HG03378 (cell line): ENCODE data around the gene CHRNB4.

Experiments
- ATAC-seq: cut with Tn5 transposase; IDR thresholded peaks from one replicate; pipeline ENCODE4 v1.9.1; 2021; ENCODE audit warnings: mild to moderate bottlenecking, moderate library complexity; ENCODE audit not compliant: unreplicated experiment

The CHRNB4 gene

DNA sequence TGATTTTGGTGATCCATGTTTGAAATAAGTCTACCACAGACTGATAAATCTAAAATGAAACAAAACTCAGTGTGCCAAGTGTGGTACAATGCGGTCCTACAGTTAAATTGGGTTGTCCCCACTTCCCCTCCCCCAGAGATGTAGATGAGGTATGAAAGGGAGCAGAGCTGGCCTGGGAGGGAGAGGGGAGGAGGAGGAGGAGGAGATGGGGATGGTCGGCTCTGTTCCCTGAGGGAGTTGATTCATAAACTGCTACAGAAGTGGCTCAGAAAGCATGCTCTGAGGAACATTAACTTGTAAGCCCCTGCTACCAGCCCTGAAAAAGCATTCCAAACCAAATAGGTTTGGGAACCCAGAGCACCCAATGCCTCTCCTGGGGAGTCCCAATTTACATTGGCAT lies 28.0 kb upstream of the CHRNB4 start:
- no peak for ATAC-seq

DNA sequence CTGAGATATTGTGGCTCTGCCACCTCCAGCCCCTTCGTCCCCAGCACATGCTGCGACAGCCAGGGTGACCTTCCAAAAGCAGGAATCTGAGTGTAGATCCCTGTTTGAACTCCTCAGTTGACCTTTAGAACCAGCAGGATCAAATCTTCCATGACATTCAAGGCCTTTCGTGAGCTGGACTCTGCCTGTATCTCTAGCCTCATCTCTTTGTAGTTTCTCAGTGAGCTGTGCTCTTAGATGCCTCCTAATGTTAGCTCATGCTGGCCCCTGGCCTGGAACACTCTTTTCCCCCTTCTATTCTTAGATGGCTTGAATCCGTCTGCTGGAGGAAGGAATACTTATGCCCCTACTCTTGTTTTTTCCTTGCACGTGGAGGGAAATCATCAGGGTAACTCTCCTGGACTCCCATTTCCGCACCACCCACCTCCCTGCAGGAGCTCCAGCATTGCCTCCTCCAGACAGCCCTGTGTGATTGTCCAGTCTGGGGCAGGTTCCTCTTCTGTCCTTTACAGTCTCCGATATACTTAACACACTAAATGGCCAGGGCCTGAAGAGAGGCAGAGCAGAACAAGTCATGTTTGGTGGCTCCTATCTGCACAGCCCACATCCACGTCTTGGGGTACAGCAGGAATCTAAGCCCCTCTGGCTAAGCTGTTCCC lies 26.7 kb upstream of the CHRNB4 start:
- no peak for ATAC-seq

DNA sequence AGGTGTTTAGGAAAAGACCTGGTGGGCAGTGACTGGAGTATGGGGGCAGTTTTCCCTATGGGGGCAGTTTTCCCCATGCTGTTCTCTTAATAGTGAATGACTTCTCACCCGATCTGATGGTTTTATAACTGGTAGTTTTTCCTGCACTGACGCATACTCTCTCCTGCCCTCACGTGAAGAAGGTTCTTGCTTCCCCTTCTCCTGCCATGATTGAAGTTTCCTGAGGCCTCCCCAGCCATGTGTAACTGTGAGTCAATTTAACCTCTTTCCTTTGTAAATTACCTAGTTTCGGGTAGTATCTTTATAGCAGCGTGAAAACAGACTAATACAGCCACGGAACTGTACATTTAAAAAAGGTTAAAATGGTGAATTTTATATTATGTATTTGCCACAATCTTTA lies 25.0 kb upstream of the CHRNB4 start:
- ATAC-seq = no peak

DNA sequence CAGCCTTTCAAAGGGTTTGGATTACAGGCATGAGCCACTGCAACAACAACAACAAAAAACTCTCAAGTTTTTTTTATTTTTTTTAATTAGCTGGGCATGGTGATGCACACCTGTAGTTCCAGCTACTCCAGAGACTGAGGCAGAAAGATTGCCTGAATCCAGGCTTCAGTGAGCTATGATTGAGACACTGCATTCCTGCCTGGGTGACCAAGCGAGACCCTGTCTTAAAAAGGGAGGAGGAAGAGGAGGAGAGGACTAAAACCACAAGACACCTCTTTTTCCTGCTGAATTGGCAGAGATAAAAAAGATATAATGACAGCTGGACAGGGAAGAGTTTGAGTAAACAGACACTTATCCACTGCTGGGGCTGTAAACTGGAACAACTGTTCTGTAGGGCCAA lies 22.7 kb upstream of the CHRNB4 start:
- no peak for ATAC-seq

DNA sequence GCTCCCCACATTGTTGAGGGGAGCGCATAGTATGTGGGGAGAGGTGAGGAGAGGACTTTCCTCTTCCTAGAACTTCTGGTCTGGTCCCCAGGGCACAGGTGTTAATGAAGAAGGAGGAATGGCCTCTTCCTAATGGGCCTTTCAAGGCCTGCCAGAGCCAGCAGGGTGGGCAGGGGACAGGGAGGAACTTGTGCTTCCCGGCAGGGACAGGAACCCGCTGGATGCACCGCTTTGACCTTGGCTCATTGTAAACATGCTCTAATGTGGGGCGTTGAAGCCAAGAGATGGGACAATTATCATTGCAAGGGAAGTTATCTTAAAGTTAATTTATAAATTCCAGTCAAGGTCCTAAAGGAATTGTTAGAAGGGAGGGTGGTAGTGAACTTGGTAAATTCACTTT lies 21.0 kb upstream of the CHRNB4 start:
- no peak for ATAC-seq

DNA sequence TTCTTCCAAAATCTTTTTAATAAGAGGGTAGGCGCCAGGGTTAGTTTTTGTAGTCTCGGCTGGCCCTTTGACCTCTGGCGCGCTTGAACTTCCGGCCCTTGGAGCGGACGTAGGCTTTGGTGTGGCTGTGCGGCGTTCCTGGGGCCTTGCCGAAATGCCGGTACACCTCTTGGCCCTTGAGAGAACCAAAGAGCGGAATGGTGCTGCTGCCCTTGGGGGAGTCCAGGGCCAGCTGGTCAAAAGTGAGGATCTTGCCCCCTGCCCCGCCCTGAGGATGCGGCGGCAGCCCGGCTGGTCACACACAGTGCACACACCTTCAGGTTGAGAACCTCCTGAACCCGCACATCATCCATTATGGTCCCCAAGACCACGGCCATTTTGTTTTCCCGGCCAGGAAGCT lies 20.0 kb upstream of the CHRNB4 start:
- ATAC-seq = no peak

DNA sequence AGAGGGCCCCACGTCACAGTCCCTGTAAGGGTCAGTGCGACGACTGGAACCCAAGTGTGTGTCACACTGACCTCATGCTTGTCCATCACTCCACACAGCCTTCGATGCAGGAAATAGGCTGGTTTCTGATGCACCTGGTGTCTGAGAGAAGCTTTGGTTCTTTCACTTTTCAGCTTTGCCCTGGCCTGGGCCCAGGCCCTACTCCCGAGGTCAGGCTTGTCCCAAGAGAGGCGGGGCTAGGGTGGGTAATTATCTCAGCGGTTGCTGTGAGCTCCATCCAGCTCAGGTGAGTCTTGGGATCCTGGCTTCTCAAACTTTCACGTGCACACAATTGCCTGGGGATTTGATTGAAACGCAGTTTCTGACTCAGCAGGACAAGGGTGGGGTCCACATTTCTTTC lies 19.6 kb upstream of the CHRNB4 start:
- no peak for ATAC-seq

DNA sequence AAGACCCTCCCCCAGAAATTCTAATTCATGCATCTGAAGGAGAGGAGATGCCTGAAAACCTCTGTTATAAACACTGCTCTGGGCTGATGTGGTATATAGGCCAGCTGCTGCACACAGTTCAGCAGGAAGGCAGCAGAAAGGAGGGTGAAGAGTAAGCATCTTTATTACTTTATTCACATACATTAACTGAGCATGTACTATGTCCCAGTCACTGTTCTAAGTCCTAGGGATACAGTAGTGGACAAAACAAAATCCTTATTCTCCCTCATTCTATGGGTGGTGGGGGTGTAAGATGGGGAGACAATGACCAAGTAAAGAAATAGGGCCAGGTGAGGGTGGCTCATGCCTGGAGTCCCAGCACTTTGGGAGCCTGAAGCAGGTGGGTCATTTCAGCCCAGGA lies 17.8 kb upstream of the CHRNB4 start:
- no peak for ATAC-seq

DNA sequence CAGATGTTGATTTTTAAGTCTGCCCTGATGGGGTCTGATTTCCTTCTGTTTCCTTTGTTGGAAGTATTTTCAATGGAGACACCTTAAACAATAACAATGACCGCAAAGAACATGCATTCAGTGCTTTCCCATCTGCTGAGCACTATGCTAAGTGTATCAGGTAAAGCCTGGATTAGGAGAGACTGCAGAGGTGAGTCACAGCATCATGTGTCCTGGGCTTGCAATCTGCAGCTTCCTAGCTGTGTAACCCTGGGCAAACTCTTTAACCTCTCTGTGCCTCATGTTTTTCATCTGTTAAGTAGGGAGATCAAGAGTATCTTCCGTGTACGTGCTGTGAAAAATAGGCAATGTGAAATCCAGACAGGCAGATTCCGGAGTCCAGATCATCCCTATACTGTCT lies 13.3 kb upstream of the CHRNB4 start:
- ATAC-seq = no peak

DNA sequence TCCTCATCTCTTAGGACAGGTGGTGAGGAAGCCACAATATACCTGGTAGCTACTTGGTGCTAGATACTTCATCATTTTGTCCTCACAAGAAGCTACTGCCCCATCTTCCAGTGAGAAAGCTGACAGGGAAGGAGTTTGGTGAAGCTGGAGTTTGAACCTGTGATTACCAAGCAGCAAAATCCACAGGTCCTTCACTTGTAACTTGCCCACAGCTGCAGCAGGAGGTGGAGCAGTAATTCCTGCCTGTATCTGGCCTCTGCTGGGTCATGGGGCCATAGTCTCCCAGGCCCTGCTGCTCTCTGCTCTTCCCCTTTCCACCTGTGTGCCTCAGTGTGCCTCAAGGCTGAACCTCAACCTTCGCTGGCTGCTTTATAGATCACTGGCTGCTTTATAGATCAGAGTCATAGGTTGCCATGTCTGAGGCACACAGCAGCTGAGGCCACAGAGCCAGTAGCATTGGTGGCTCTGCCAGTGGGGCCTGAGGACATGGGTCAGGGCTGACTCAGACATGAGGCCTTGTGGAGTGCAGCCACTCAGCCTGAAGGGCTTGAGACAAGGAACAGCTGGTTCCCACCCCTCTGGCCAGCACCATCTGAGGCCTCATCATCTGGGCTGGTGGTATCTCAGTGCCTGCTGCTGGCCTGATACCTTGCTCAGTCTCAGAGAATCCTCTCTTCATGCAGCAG lies 11.1 kb upstream of the CHRNB4 start:
- no peak for ATAC-seq

DNA sequence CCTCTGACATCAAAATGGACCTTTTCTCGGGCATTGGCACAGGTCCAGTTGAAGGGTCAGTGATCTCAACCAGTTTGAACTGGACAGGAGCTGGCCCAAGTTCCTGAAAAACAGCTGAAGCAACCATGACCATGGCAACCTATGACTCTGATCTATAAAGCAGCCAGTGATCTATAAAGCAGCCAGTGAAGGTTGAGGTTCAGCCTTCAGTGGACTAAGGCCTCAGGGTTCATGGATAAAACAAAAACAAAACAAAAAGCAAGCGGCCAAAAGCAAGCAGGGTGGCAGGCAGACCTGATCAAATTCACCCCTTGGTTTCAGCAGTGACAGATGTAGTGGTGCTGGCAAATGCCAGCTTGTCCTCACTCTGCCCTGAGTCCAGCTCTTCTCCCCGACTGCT lies 10.0 kb upstream of the CHRNB4 start:
- no peak for ATAC-seq

DNA sequence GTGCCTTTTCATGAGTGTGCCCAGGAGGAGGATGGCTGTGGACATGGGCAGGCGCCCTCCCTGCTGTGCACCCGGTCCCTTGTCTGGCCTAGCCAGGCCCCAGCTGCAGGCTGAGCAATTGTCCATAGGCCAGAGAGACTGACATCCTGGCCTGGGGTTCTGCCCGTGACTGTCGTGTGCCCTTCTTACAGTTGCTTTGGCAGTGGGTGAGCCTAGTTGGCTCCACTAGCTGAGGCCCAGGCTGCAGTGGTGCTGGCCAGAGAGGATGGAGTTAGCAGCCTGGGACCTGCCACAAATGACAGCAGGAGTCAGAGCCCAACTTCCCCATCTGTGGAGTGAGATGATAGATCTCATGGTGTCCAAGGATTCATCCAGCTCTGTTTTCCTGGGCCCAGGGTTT lies 9.0 kb upstream of the CHRNB4 start:
- no peak for ATAC-seq

DNA sequence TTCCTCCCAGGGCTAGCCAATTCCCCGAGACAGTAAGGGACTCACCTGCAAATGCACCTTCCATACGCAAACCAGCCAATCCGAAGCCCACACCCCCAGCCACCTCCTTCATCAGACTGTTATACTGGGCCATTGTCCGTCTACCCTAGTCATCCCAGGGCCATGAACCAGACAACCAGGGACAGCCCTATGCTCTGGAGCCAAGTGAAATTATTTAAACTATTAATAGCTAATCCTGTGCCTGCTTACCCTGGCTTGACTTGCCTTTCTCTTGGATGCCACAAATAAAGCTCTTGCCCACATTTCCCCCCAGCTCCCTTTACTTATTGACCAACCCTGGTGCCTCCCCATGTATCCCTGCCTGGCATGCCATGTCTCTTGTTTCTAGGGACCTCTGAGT lies 4.0 kb upstream of the CHRNB4 start:
- ATAC-seq = no peak

DNA sequence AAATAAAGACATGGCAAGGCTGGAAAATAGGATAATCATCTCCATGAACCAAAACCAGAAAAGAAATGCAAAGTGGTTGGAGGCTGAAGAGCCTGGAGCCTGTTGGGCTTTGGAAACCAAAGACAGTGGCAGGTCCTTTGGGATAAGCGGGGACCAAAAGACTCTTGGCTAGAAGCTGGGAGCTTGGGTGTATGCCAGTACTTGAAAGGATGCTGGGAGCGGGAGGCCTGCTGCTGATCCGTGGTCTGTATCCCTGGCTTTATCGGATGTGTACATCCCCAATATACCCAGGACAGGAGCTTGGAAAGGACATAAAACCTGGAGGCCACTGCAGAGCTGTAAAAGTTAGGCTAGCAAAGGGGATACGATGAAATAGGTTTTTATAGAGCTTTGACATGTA lies 1.3 kb upstream of the CHRNB4 start:
- no peak for ATAC-seq

DNA sequence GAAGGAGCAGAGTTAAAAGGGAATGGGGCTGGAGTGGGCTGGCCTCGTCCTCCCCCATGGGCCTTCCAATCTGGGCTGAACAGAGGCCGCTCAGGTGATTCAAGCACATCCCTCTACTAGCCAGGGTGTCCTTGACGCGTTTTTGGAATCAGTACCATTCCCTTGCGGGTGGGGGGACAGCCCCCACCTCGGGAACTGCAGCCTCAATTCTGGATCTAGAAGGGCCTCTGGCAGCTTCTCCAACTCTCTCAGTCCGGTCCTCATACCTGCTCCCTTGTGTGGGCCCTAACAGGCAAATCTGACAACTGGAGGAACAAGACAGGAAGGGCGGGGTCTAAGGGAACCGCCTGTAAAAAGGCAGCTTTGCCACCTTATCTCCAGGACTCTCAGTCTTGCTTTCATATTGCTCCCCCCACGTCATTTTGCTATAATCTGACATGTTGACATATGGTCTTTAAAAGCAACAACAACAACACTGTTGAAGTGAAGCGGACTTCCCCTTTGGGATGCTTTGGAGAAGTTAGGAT lies 802 bp upstream of the CHRNB4 start:
- ATAC-seq = no peak

DNA sequence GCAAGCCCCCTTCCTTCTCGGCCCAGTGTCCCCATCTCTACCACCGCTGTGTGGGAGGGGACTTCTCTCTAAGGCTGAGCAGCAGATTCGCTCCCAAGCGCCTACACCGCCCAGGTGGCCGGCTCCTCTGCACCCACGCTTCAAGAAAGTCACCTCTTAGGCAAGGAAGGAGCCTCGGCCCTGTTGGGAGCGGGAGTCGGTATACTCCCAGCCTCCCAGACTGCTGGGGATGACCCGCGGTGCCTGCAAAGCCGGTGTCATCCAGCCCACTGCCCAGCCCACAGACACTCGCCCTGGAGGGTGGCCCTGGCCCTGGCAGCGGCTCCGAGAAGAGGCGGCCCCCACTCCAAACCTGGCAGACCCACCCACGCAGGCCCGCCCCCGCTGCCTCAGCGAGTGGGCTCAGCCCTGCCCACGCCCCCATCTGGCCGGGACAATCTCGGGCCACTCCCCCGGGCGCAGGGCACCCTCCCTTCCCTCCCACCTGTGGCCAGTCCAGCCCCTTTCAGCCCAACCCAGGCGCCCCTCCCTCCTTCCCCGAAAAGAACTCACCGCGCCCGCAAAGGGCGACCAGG lies 396 bp downstream of the CHRNB4 start:
- no peak for ATAC-seq

DNA sequence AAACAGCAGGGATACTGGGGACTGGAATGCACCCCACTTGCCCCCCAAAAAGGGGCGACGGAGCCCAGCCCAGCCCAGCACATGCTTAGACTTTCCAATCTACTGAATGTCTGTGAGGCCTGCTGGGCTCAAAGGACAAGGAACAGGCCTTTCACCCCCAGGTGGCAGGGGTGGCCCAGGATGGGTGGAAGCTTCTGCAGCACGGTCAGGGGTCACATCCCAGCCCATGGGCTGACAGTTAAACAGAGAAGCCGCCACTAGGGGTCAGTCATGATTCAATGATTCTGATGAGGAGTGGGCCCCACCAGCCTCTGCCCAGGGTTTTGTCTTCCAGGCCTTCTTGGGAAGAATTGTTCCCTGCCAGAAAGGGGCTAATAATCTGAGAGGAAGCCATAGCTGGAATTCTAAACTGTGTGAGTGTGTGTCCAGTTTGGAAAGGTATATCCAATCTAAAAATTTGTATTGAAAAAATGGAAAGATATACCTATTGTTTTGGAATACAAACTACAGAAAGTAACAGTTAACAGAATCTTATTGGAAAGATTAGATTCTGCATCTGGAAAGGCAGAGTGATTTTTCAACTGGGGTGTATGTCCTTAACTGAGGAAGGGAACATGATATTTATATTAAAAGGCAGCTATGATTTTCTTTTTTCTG lies 2.2 kb downstream of the CHRNB4 start:
- no peak for ATAC-seq

DNA sequence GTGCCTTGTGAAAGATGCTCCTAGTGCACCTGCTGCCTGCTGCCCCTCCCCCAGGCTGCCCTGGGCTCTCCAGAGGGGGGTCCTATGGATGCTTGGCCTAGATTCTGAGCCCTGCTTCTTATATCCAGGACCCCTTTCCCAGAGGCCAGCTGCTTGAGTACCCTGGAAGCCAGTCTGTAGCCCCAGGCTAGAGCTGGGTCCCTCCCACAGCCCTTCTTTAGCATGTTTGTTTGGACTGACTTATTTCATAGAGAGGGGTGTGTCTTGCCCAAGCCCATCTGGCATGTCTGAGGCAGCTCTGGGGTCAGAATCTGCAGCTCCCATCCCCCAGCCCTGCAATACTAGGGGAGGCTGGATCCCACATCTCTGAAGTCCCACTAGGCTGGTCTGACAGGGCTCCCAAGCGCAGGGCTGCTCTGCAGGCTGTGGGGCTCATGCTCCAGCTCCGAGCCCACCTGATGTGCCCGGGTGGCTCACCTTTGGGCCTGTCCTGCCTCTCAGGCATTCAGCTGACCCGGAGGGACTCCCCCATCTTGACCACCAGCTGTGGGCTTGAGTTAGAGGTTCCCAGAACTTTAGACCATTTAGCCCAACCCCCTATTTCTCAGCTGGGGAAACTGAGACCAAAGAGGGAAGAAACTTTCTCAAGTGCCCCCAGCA lies 3.1 kb downstream of the CHRNB4 start:
- no peak for ATAC-seq

DNA sequence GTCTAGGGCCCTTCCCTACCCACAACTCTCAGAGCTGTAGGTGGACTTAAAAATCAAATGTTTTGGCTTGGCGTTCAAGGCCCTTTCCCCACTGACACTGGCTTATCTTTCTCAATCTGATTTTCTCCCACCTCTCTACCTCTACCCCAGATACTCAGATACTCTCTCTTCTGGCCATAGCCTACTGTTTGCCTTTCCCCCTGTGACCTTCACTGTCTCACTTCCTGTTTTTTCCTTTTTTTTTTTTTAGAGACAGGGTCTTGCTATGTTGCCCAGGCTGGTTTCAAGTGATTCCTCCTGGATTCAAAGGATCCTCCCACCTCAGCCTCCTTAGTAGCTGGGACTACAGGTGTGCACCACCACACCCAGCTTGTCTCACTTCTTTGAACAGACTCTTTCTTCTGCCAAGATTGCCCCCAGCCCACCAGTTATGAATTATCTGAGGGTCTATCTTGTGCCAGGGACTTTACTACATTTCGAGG lies 4.6 kb downstream of the CHRNB4 start:
- ATAC-seq = no peak

DNA sequence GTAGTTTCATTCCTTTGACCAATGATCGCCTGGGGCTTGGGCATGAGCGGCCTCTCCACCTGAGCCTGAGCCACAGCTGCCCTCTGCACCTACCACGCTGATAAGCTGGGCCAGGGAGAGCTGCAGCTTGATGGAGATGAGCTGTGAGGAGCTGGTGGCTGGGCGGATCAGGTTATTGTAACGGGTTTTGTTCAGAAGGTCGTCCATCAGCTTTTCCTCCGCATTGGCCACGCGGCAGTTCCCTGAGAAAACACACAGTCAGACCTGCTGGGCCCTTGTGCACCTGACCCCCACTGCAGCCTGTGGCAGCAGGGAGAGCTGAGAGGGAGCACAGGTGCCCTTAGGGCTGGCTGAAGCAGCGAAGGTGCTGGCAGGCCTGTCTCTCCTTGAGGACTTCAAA lies 5.7 kb downstream of the CHRNB4 start:
- ATAC-seq = no peak
